ENCODE data around the gene C1orf21. TPM values are rescaled to one million over a fixed set of nuclear protein-coding genes. Genes with fewer than 3 reads are reported as not detected.

Gene C1orf21
- polyA plus RNA-seq, 1 donor, result 59.4 TPM

DNA sequence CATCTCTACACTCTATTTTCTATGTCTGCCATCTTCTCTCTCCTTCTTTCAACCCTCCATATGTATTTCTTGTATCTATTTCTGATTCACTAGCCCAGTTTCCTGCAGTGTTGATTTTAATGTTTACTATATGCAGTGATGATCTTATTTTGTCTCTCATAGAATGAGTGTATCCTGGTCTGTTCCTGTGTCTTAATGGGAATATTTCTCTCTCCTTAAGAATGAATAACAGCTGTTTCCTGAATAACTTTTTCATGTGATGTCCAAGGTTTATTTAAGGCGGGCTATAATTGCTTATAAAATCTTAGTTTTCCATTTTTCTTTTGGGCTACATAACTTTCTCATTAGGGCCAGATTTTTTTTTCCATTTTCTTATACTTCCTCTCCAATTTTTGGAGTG, 144.5 kb downstream of the C1orf21 start:
- Histone ChIP-seq H3K27ac (ENCODE audit: low read length) (no peak overlapping the region), H3K27me3 (ENCODE audit: control insufficient read depth, insufficient read depth, low read length) (no peaks in the 10 kb centered on the region), H3K9me3 (ENCODE audit: control insufficient read depth, low read depth, low read length) (no peaks in the 10 kb centered on the region), H3K4me3 (ENCODE audit: low read length) (no peak overlapping the region), H3K36me3 (ENCODE audit: control insufficient read depth, insufficient read depth, low read length) (no peaks in the 10 kb centered on the region), H3K4me1 (ENCODE audit: control insufficient read depth, insufficient read depth, low read length) (no peaks in the 10 kb centered on the region)
- DNase-seq, result no peak
- no CpG with 5 or more reads among the region's 1 CpG for WGBS (ENCODE audit: insufficient coverage, low lambda C conversion rate)

DNA sequence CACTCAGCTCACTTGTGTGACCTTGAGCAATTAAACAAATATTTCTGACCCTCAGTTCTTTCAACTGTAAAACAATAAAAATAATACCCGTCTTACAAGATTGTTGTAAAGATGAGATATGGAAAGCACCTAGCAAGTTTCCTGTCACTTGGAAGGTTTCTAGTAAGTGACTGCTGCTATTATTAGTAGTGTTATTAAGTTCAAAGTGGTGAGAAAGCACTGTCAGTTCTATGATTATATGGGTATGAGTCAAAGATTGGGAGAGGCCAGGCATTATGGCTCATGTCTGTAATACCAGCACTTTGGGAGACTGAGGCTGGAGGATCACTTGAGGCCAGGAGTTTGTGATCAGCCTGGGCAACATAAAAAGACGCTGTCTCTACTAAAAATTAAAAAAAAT, 145.4 kb downstream of the C1orf21 start:
- Histone ChIP-seq H3K27ac (ENCODE audit: low read length) (no peak overlapping the region), H3K4me3 (ENCODE audit: low read length) (no peak overlapping the region), H3K36me3 (ENCODE audit: control insufficient read depth, insufficient read depth, low read length) (no peaks in the 10 kb centered on the region), H3K9me3 (ENCODE audit: control insufficient read depth, low read depth, low read length) (no peaks in the 10 kb centered on the region), H3K4me1 (ENCODE audit: control insufficient read depth, insufficient read depth, low read length) (no peaks in the 10 kb centered on the region), H3K27me3 (ENCODE audit: control insufficient read depth, insufficient read depth, low read length) (no peaks in the 10 kb centered on the region)
- no peak for DNase-seq
- 20% methylated on average over 1 of the region's 2 CpGs for WGBS (ENCODE audit: insufficient coverage, low lambda C conversion rate)

- Histone ChIP-seq H3K4me1 (ENCODE audit: control insufficient read depth, insufficient read depth, low read length) (no peaks in the 10 kb centered on the region), H3K27ac (ENCODE audit: low read length) (no peak overlapping the region), H3K27me3 (ENCODE audit: control insufficient read depth, insufficient read depth, low read length) (no peaks in the 10 kb centered on the region), H3K9me3 (ENCODE audit: control insufficient read depth, low read depth, low read length) (peaks cover 2% of the 10 kb centered on the region), H3K4me3 (ENCODE audit: low read length) (no peak overlapping the region), H3K36me3 (ENCODE audit: control insufficient read depth, insufficient read depth, low read length) (no peaks in the 10 kb centered on the region)
- WGBS (ENCODE audit: insufficient coverage, low lambda C conversion rate), result no CpG with 5 or more reads among the region's 2 CpGs
- DNase-seq, result no peak
Measured at GRCh38 chr1:184533049-184533448, 146.2 kb downstream of the C1orf21 start.

- H3K9me3 ChIP-seq (ENCODE audit: control insufficient read depth, low read depth, low read length), result peaks cover 2% of the 10 kb centered on the region
- H3K27ac ChIP-seq (ENCODE audit: low read length), result no peak overlapping the region
- H3K4me1 ChIP-seq (ENCODE audit: control insufficient read depth, insufficient read depth, low read length), result no peaks in the 10 kb centered on the region
- DNase-seq, result no peak
- WGBS (ENCODE audit: insufficient coverage, low lambda C conversion rate), result 80% methylated on average over 2 of the region's 4 CpGs
- no peaks in the 10 kb centered on the region for H3K36me3 ChIP-seq (ENCODE audit: control insufficient read depth, insufficient read depth, low read length)
- no peak overlapping the region for H3K4me3 ChIP-seq (ENCODE audit: low read length)
- H3K27me3 ChIP-seq (ENCODE audit: control insufficient read depth, insufficient read depth, low read length), result no peaks in the 10 kb centered on the region
Measured at GRCh38 chr1:184533915-184534314, 147.1 kb downstream of the C1orf21 start.

DNA sequence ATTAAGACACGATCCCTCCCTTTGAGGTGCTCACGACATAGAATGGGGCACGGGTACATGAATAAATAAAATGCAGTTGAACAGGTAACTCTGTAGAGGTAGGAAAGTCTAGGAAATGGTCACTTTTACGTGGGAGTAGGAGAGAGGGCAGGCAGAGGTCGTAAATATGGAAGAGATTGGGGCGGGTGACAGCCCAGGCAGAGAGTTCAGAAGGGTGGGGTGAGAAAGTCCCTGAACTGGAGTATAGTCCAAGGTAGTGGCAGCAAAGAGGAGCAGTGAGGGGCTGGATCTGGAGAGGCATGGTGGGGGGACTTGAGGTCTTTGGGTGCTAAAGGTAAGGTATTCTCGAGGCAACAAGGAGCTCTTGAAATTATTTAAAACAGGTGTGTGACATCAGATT, 147.9 kb downstream of the C1orf21 start:
- H3K27me3 ChIP-seq (ENCODE audit: control insufficient read depth, insufficient read depth, low read length), result no peaks in the 10 kb centered on the region
- H3K4me1 ChIP-seq (ENCODE audit: control insufficient read depth, insufficient read depth, low read length), result no peaks in the 10 kb centered on the region
- DNase-seq, result no peak
- H3K9me3 ChIP-seq (ENCODE audit: control insufficient read depth, low read depth, low read length), result peaks cover 2% of the 10 kb centered on the region
- no peak overlapping the region for H3K4me3 ChIP-seq (ENCODE audit: low read length)
- H3K27ac ChIP-seq (ENCODE audit: low read length), result no peak overlapping the region
- WGBS (ENCODE audit: insufficient coverage, low lambda C conversion rate), result 100% methylated on average over 1 of the region's 7 CpGs
- no peaks in the 10 kb centered on the region for H3K36me3 ChIP-seq (ENCODE audit: control insufficient read depth, insufficient read depth, low read length)

- Histone ChIP-seq H3K4me1 (ENCODE audit: control insufficient read depth, insufficient read depth, low read length) (no peaks in the 10 kb centered on the region), H3K36me3 (ENCODE audit: control insufficient read depth, insufficient read depth, low read length) (no peaks in the 10 kb centered on the region), H3K27me3 (ENCODE audit: control insufficient read depth, insufficient read depth, low read length) (no peaks in the 10 kb centered on the region), H3K27ac (ENCODE audit: low read length) (no peak overlapping the region), H3K9me3 (ENCODE audit: control insufficient read depth, low read depth, low read length) (peaks cover 2% of the 10 kb centered on the region), H3K4me3 (ENCODE audit: low read length) (no peak overlapping the region)
- peak in 1 of 2 donors; percentile 15 for DNase-seq
- WGBS (ENCODE audit: insufficient coverage, low lambda C conversion rate), result 20% methylated on average over 1 of the region's 5 CpGs
Measured at GRCh38 chr1:184535191-184535970, 148.6 kb downstream of the C1orf21 start.

GRCh38 chr1:184536246-184536985, 149.6 kb downstream of the C1orf21 start:
- H3K4me3 ChIP-seq (ENCODE audit: low read length), result no peak overlapping the region
- DNase-seq, result no peak
- H3K27ac ChIP-seq (ENCODE audit: low read length), result no peak overlapping the region
- WGBS (ENCODE audit: insufficient coverage, low lambda C conversion rate), result 100% methylated on average over 2 of the region's 8 CpGs
- no peaks in the 10 kb centered on the region for H3K36me3 ChIP-seq (ENCODE audit: control insufficient read depth, insufficient read depth, low read length)
- no peaks in the 10 kb centered on the region for H3K27me3 ChIP-seq (ENCODE audit: control insufficient read depth, insufficient read depth, low read length)
- H3K9me3 ChIP-seq (ENCODE audit: control insufficient read depth, low read depth, low read length), result peaks cover 2% of the 10 kb centered on the region
- no peaks in the 10 kb centered on the region for H3K4me1 ChIP-seq (ENCODE audit: control insufficient read depth, insufficient read depth, low read length)

- 100% methylated on average over 2 of the region's 2 CpGs for whole genome bisulfite sequencing (ENCODE audit: insufficient coverage, low lambda C conversion rate)
- H3K27ac ChIP-seq (ENCODE audit: low read length), result no peak overlapping the region
Measured at GRCh38 chr1:184539580-184539979, 152.8 kb downstream of the C1orf21 start.

GRCh38 chr1:184541537-184542152, 154.8 kb downstream of the C1orf21 start:
- 81% methylated on average over 5 of the region's 9 CpGs for WGBS (ENCODE audit: insufficient coverage, low lambda C conversion rate)

More at GRCh38 chr1:184539580-184539979, 152.8 kb downstream of the C1orf21 start:
- no peak for DNase-seq
- no peak overlapping the region for H3K4me3 ChIP-seq (ENCODE audit: low read length)
- H3K4me1 ChIP-seq (ENCODE audit: control insufficient read depth, insufficient read depth, low read length), result no peaks in the 10 kb centered on the region
- peaks cover 5% of the 10 kb centered on the region for H3K36me3 ChIP-seq (ENCODE audit: control insufficient read depth, insufficient read depth, low read length)
- no peaks in the 10 kb centered on the region for H3K27me3 ChIP-seq (ENCODE audit: control insufficient read depth, insufficient read depth, low read length)
- peaks cover 2% of the 10 kb centered on the region for H3K9me3 ChIP-seq (ENCODE audit: control insufficient read depth, low read depth, low read length)

GRCh38 chr1:184542291-184542690, 155.5 kb downstream of the C1orf21 start:
- DNase-seq, result no peak
- H3K36me3 ChIP-seq (ENCODE audit: control insufficient read depth, insufficient read depth, low read length), result peaks cover 5% of the 10 kb centered on the region
- peaks cover 2% of the 10 kb centered on the region for H3K9me3 ChIP-seq (ENCODE audit: control insufficient read depth, low read depth, low read length)
- no peak overlapping the region for H3K4me3 ChIP-seq (ENCODE audit: low read length)
- WGBS (ENCODE audit: insufficient coverage, low lambda C conversion rate), result no CpG with 5 or more reads among the region's 3 CpGs
- H3K4me1 ChIP-seq (ENCODE audit: control insufficient read depth, insufficient read depth, low read length), result no peaks in the 10 kb centered on the region
- no peaks in the 10 kb centered on the region for H3K27me3 ChIP-seq (ENCODE audit: control insufficient read depth, insufficient read depth, low read length)
- no peak overlapping the region for H3K27ac ChIP-seq (ENCODE audit: low read length)

More at GRCh38 chr1:184541537-184542152, 154.8 kb downstream of the C1orf21 start:
- no peak for DNase-seq
- H3K27me3 ChIP-seq (ENCODE audit: control insufficient read depth, insufficient read depth, low read length), result no peaks in the 10 kb centered on the region
- no peaks in the 10 kb centered on the region for H3K4me1 ChIP-seq (ENCODE audit: control insufficient read depth, insufficient read depth, low read length)
- H3K9me3 ChIP-seq (ENCODE audit: control insufficient read depth, low read depth, low read length), result peaks cover 2% of the 10 kb centered on the region
- H3K4me3 ChIP-seq (ENCODE audit: low read length), result no peak overlapping the region
- peak overlapping the region; percentile 13 for H3K27ac ChIP-seq (ENCODE audit: low read length)
- H3K36me3 ChIP-seq (ENCODE audit: control insufficient read depth, insufficient read depth, low read length), result peaks cover 5% of the 10 kb centered on the region
